Mucosa of descending colon (tissue), 3 donors: Measurements from ENCODE around the gene RBP7. TPM values are rescaled to one million over a fixed set of nuclear protein-coding genes. Genes with fewer than 3 reads are reported as not detected.
"Not testable (repeated sequence)": the region's sequence is repeated elsewhere in the genome, so short reads cannot be mapped to it uniquely, and the experiment has no call there.

Source experiments
- ATAC-seq: fragments of 200-7000 bp; cut with Tn5 transposase; one replicate; pipeline ENCODE4 v1.9.1; 2020; ENCODE audit warnings: mild to moderate bottlenecking, moderate library complexity
- DNase-seq, 3 donors: peaks; one replicate each; pipeline ENCODE4 v3.0.0-alpha.2; 2020
- H3K36me3 ChIP-seq: fragments of 200-600 bp; one replicate; pipeline ENCODE4 v1.8.0; 2021; ENCODE audit warnings: low read depth, mild to moderate bottlenecking
- H3K4me1 ChIP-seq: fragments of 200-600 bp; one replicate; pipeline ENCODE4 v1.8.0; 2021; ENCODE audit warnings: low read depth, mild to moderate bottlenecking
- H3K4me3 ChIP-seq: fragments of 200-600 bp; one replicate; pipeline ENCODE4 v1.8.0; 2021; ENCODE audit warnings: mild to moderate bottlenecking
- H3K9me3 ChIP-seq: fragments of 200-600 bp; one replicate; pipeline ENCODE4 v1.8.0; 2021; ENCODE audit warnings: mild to moderate bottlenecking
- CTCF ChIP-seq: fragments of 200-600 bp; IDR thresholded peaks from one replicate; pipeline ENCODE4 v1.8.0; 2022; ENCODE audit warnings: antibody characterized with exemption, mild to moderate bottlenecking
- intact Hi-C, 2 donors: fragments of 100-400 bp; cut with DNase I in 1 of 2; cut with micrococcal nuclease in 1 of 2; formaldehyde crosslinking; loops; one replicate each; pipeline versions ENCODE4 v1.11.0 to v1.11.1; 2022; cut with DNase I, micrococcal nuclease
- total RNA-seq, 3 donors: library from RNA; stranded (reverse); fragmentation: NEBNext Ultra II Directional in 2 of 3; extraction: Animal tissue kit (Norgen Biotek cat#: 25700) in 2 of 3; gene quantifications; one replicate each; pipeline versions ENCODE4 v1.2.1 to v1.2.4, GENCODE V29; 2021 to 2023
- donor health status: DM: no; HTN: no; CAD: no; lungs with moderate emphysema.
- donor health status: DM: no; HTN: no; CAD: no.
- donor health status: DM: no; HTN: yes; CAD: no.

Gene RBP7
- total RNA-seq, 3 donors from 2014 or later = 0.69 to 4.1 (median 1.7) TPM

- no peak for ATAC-seq
- no peak for DNase-seq
- intact Hi-C loops = no loop called here
These were observed 10.1 kb downstream of the RBP7 start for GRCh38 chr1:10007169-10007568.

DNA sequence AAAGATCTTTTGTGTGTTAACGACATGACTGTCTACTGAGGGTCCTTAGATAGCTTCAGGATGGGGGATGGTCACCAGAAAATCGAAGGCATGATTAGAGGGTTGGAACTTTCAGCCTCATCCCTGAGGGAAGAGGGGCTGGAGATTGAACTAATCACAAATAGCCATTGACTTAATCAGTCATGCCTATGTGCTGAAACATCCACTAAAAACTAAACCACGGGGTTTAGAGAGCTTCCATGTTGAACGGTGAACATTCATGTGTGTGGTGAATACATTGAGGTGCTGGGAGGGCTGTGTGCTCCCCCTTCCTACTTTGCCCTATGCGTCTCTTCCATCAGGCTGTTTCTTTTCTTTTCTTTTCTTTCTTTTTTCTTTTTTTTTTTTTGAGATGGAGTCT, 17.0 kb downstream of the RBP7 start:
- DNase-seq (no peak), ATAC-seq (no peak)
- intact Hi-C loops = no loop called here
- H3K9me3 ChIP-seq = no peaks in the 10 kb centered on the region
- no peaks in the 10 kb centered on the region for H3K36me3 ChIP-seq
- no peak overlapping the region for H3K4me3 ChIP-seq
- no peaks in the 10 kb centered on the region for H3K4me1 ChIP-seq
- TF ChIP-seq CTCF = no peak

More at GRCh38 chr1:10007169-10007568, 10.1 kb downstream of the RBP7 start:
- no peak for TF ChIP-seq CTCF
- Histone ChIP-seq H3K4me1 (no peaks in the 10 kb centered on the region), H3K36me3 (no peaks in the 10 kb centered on the region), H3K9me3 (no peaks in the 10 kb centered on the region), H3K4me3 (no peak overlapping the region)

DNA sequence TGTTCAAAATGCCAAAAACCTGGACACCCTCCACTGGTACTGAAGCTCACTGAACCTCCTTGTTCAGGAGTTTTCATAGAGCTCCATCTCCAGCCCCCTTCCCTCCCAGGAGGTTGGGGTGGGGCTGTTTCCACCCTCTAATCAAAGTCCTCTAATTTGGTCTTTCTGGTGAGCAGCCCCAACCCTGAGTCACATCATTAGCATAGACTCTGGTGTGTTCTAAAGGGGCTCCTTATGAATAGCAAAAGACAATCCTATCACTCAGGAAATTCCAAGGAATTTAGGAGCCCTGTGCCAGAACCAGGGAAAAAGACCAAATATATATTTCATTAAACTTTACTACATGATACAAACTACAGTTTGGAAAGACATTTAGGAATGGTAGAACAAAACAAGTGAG, 22.5 kb downstream of the RBP7 start:
- H3K9me3 ChIP-seq = no peaks in the 10 kb centered on the region

DNA sequence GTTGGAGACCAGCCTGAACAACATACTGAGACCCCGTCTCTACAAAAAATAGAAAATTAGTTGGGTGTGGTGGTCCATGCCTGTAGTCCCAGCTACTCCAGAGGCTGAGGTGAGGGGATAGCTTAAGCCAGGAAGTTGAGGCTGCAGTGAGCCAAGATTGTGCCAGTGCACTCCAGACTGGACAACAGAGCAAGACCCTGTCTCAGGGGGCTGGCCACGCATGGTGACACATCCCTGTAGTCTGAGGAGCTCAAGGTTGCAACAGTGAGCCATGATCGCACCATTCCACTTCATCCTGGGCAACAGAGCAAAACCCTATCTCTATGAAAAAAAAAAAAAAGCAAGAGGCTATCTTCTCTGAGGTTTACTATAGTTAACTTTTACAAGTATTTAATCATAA, 23.1 kb downstream of the RBP7 start:
- H3K9me3 ChIP-seq = no peaks in the 10 kb centered on the region
- intact Hi-C loops = no loop called here
- H3K4me3 ChIP-seq = no peak overlapping the region
- TF ChIP-seq CTCF = no peak
- ATAC-seq = no peak
- DNase-seq = no peak
- H3K4me1 ChIP-seq = no peaks in the 10 kb centered on the region
- no peaks in the 10 kb centered on the region for H3K36me3 ChIP-seq

More for the DNA sequence above, 22.5 kb downstream of the RBP7 start:
- H3K36me3 ChIP-seq = no peaks in the 10 kb centered on the region
- no peak for DNase-seq
- intact Hi-C loops = no loop called here
- no peak overlapping the region for H3K4me3 ChIP-seq
- no peak for TF ChIP-seq CTCF
- ATAC-seq = no peak
- H3K4me1 ChIP-seq = no peaks in the 10 kb centered on the region

DNA sequence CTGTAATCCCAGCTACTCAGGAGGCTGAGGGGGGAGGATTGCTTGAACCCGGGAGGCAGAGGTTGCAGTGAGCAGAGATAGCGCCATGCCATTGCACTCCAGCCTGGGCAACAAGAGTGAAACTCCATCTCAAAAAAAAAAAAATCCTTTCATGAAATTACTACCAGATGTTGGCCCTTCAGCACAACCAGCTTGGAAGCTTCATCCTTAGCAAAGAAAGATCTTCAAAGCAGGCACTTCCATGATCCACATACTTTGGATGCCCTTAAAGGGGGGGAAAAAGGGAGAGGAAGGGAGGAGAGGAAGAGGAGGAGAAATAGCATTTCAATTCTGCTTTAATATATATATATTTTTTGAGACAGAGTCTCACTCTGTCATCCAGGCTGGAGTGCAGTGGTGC, 23.6 kb downstream of the RBP7 start:
- DNase-seq, H3K4me1 ChIP-seq, H3K9me3 ChIP-seq, ATAC-seq, H3K36me3 ChIP-seq, intact Hi-C loops, H3K4me3 ChIP-seq: not testable (repeated sequence)

- H3K4me3 ChIP-seq, DNase-seq, ATAC-seq, H3K9me3 ChIP-seq, intact Hi-C loops, H3K36me3 ChIP-seq, H3K4me1 ChIP-seq: not testable (repeated sequence)
These were observed 25.0 kb downstream of the RBP7 start for GRCh38 chr1:10021992-10022391.

- intact Hi-C loops = no loop called here
- no peaks in the 10 kb centered on the region for H3K4me1 ChIP-seq
- H3K4me3 ChIP-seq = no peak overlapping the region
- ATAC-seq (no peak), DNase-seq (no peak)
- H3K9me3 ChIP-seq = no peaks in the 10 kb centered on the region
- TF ChIP-seq CTCF = no peak
- no peaks in the 10 kb centered on the region for H3K36me3 ChIP-seq
These were observed 25.6 kb downstream of the RBP7 start for GRCh38 chr1:10022656-10023055.
